GM18517 (cell line): ENCODE data around the gene C10orf71.

Source experiments
- ATAC-seq: cut with Tn5 transposase; IDR thresholded peaks from one replicate; pipeline ENCODE4 v1.9.1; 2021; ENCODE audit warnings: mild to moderate bottlenecking, moderate library complexity; ENCODE audit not compliant: unreplicated experiment

C10orf71 gene

DNA sequence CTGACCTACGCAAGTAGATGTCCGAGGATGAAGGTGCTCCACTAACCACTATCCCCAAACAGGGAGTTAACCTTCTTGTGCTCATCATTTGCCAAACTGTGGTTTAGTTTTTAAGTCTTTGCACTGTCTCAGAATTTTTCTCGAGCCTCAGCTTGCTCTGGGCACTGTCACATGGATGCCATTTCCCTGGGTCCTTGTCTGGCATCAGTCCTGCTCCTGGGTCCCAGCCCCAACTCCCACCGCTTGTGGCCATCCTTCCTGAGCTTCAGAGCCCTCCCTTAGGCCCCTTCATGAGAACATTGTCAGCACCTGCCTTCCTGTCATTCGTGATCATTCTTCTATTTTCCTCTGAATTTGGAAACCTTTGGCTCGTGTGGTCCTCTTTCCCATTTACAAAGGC lies 33.8 kb downstream of the C10orf71 start:
- ATAC-seq: no peak

DNA sequence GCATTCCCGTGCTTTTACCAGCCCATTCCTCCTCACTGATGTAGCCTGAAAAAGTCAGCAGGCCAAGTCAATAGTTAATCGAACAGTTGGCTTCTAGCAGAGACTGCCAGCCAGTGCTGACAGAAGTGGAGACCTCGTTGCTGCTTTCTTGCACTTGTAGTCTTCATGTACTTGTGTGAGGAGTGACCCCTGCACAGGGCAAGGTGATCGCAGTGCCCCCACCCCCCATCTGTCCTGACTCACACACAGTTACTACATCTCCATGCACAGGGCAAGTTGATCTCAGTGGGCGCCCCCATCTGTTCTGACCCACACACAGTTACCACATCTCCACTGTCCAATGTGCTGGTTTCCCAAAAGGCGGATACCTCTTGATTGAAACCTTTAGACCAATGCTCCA lies 34.2 kb downstream of the C10orf71 start:
- ATAC-seq: no peak

DNA sequence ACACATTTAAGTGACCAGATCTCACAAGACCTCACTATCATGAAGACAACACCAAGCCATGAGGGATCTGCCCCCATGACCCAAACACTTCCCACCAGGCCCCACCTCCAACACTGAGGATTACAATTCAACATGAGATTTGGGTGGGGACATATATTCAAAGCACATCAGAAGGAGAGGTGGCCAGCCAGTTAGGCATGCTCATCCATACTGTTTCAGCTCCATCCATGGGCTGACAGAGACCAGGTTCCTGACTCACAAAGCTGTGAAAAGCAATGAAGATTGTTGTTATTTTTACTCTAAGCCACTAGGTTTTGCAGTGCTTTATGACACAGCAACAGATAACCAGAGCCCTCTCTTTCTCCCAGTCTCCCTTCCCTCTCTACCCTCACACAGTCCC lies 36.0 kb downstream of the C10orf71 start:
- ATAC-seq: no peak

DNA sequence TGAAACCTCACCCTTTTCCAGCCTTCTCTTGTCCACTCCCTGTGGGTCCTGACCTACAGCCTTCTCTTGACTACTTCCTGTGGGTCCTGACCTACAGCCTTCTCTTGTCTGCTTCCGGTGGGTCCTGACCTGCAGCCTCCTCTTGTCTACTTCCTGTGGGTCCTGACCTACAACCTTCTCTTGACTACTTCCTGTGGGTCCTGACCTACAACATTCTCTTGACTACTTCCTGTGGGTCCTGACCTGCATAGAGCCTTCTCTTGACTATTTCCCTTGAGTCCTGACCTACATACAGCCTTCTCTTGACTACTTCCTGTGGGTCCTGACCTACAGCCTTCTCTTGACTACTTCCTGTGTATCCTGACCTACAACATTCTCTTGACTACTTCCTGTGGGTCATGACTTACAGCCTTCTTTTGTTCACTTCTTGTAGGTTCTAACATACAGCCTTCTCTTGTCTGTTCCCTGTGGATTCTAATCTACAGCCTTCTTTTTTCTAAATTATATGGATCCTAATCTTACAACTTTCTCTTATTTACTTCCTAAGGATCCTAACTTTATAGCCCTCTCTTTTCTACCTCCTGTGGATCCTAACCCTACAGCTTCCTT lies 36.5 kb downstream of the C10orf71 start:
- ATAC-seq: no peak

DNA sequence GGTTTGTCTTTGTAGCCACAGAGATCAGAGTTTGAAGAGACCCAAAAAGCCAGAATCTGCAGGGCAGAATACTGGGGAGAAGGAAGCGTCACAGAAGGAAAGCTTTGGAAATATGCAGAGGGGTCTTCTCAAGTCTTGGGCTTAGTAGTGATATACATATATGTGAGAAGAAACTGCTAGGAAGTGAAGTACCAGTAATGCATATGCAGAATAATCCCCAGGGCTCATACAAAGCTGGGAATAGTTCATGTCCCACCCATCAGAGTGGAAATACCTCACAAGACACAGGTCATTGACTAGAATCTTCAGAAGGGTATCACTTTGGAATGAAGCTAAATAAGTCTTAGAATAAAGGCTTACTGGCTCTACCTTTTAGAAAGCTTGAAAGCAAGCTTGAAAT lies 39.6 kb downstream of the C10orf71 start:
- ATAC-seq: no peak

DNA sequence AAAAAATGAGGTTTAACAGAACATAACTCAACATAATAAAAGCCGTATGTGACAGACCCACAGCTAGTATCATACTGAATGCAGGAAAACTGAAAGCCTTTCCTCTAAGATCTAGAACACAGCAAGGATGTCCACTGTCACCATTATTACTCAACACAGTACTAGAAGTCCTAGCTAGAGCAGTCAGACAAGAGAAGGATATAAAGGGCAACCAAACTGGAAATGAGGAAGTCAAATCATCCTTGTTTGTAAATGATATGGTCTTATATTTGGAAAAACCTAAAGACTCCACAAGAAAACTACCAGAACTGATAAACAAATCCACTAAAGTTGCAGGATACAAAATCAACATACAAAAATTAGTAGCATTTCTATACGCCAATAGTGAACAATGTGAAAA lies 45.9 kb downstream of the C10orf71 start:
- no peak for ATAC-seq

DNA sequence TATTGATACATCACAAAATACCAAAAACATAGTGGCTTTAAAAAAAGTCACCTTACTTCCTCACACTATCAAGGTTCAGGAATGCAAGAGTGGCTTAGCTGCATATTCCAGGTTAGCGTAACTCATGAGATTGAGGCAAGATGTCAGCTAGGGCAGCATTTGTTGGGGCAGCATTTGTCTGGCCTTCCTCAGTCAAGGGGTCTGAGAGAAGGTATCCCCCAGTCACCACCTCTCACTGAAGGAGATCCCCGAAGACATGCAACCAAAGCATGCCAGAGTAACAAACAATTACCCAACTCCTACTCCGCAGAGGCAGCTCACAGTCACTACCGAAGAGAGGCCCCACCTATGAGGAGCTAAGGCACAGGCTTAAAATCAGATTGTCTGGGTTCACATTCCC lies 48.4 kb downstream of the C10orf71 start:
- ATAC-seq: no peak

DNA sequence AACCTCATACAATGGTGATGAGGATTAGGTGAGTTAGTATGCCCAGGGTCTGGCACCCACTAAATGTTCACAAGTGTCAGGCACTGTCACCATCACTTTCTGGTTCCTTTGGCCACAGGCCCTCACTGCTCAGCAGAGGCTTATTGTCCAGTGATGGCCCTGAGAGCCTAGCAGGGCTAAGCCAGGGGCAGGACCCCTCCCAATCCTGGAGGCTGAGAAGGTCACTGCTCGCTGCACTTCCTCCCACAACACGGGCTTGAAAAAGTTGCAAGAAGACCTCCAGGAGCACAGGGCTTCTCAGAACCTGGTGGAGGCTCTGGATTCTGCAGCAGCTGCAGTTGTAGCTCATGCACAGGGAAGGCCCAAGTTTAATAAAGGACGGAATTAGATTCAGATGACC lies 48.9 kb downstream of the C10orf71 start:
- no peak for ATAC-seq

DNA sequence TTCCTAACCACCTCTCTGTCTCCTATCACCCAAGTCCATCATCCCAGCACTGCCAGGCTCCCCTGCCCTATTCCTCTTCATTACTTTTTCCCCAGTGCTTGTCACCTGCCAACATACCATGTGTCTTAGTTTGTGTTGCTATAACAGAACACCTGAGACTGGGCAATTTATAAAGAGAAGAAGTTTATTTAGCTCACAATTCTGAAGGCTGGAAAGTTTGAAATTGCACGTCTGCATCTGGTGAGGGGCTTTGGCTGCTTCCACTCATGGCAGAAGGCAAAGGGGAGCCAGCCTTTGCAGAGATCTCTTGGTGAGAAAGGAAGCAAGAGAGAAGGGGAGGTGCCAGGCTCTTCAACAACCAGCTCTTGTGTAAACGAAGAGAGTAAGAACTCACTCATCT lies 49.6 kb downstream of the C10orf71 start:
- ATAC-seq: no peak

DNA sequence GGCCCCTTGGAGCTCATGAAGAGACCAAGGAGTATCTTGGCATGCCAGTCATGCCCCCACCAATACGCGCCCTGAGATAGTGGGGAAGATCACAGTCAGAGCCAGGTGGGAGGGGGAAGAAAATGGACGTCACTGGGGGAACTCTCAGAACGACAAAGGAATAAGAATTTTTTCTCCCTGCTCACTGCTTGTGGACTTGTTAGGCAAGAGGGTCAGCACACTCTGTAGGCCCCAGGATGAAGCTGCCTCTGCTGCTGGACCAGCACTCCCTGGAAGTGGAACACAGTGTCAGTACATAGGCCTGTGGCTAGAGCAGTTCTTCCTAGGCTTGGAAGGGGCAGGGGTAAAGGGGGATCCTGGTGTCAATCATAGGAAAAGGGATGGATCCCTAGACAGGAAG lies 50.4 kb downstream of the C10orf71 start:
- no peak for ATAC-seq

DNA sequence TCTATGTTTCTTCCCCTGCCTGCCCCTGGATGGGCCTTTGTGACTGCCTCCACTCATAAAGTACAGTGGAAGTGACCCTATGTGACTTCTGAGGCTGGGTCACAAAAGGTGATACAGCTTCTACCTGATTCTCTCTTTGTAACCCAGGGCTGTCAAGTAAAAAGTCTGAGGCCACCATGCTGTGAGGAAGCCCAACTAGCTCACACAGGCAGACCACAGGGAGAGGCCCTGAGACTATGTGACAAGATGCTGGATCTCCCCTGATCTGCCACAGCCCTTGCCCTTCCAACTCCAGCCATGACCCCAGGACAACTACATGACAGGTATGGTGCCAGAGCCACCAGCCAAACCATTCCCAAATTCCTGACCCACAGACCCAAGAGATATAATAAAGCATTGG lies 51.2 kb downstream of the C10orf71 start:
- no peak for ATAC-seq

DNA sequence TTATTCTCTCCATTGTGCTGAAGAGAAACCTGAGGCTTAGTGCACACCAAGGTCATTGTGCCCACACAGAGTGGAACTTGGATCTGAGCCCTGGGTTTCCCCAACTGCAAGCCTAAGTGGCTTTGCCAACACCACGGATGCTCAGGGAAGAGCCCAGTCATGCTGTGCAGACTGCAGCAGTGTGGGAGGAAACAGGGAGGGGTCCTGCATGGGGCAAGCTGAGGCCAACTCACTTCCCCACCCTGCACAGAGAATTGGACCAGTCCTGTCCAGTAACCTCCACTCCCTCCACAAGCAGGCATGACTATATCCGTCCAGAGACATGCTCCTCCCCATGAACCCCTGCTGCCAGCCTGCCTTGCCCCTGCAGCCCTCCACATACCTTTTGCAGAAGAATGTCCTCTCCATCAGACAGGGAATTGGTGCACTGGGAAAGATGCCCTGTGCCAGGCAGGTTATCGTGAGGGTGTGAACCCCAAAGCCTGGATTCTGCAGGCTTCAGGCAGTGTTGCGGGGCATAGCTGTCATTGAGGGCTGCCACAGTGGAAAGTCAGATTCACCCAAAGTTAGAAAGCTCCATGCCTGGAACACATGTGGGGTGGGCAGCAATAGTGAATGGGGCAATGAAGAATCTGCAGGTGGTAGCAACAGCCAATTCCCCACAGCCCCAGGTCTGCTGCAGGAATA lies 52.0 kb downstream of the C10orf71 start:
- no peak for ATAC-seq

DNA sequence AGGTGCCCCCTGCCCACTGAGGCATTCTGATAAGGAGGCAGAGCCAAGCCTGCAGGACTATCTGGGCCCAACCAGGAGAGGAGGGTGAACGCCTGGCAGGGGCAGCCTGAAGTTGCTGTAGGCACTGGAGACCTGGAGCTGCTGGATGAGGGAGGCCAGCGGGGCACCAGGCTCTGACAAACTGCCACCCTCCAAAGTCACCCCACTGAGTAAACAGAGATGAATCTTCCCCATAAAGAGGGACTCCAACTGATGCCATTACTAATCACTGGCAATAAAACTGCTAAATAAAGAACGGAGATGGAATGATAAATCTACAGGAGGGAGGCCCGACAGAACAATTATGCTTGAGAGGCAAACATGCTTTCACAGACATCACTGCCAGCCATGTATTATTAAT lies 52.7 kb downstream of the C10orf71 start:
- ATAC-seq: no peak

DNA sequence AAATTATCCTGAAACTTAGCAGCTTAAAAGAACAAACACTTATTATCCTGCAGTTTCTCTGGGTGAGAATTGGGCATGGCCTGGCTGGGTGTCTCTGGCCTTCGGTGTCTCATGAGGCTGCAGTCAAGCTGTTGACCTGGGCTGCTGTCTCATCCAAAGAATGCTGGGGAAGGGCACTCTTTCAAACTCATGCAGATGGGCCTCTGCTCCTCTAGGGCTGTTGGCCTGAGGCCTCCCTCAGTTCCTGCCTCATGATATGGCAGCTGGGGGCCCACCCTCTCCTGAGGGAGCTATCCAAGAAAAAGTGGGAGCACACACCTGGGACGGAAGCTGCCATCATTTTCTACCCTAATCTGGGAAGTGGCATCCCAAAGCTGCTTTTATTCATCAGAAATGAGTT lies 53.4 kb downstream of the C10orf71 start:
- ATAC-seq: no peak

DNA sequence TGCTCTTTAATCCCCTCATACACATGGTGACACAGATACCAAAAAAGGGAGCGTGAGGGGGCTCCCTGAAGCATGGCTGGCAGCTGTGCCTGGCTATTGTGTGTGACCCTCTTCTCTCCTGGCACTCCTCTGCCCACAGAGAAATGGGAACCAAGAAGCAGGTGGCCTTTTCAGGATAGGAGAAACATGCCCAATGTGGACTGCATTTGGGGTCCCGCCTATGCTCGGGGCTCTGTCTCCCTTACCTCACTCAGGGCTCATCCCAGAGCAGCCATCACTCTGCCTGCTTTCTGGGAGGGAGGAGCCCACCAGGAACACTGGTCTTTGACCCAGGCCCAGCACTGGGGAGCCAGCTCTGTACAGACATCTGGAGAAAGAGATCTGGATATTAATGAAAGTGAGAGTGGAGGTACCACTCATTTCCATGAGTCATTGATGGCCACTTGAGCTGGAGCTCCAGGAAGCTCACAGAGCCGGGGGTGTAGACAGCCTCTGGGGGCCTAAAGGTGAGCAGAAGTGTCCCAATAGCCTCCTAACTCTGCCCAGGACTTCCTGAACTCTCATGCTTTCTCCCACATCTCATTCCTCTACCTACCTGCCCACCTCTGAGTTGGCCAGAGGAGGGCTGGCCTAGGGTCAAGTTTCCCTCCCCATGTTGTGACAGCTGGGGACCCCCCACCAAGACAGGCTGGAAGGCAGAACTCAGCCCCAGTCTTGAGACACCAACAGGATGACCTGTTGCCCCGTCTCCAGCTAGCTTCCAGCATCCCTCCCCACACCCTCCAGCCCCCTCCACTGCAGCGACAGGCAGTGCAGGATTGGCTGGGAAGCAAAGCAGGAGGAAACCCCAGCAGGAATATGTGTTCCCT lies 54.3 kb downstream of the C10orf71 start:
- ATAC-seq: no peak

DNA sequence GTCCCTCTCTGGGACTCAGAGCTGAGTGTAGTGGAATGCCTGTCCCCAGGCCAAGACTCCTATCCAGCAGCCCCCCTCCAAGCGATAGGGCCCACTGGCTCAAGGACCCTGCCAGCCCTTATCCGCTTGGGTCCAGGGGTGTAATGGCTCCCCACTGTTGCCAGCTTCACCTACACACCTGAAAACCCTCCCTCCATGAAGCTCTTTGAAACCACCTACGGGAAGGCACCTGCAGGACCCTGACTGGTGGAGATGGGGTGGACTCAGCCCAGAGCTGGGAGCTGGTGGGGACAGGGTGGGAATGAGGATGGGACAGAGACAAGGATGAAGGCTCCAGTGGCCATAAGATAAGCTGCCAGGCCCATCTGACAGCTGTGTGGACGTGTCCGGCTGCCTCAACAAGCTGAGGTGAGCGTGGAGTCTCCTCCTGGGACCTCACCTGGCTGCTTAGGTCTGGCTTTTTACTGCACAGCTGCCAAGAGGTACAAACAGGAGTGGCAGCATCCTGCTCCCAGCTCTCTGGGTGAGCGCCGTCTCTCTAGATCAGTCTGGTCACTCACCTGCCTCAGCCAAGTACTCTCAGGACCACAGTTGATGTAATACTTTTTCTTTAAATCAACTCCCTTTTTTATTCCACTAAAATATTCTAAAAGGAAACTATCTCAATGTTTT lies 55.1 kb downstream of the C10orf71 start:
- ATAC-seq: no peak

DNA sequence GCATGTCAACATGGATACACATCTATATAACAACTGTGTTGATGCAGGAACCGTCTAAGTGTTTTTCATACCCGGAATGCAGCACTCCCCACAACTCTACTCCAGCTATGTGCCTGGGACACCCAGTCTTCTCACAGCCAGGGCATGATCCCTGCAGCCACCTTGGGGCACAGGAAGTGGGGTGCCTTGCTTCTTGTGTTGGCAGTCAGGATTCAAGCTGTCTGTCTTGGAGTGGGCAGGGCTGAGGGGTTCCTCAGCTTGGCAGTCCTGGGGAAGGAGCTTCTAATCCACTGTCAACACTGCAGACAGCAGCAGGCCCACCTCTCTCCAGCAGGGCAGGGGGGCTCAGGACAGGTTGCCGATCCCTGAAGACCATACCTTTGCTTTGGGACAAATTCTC lies 55.6 kb downstream of the C10orf71 start:
- no peak for ATAC-seq

DNA sequence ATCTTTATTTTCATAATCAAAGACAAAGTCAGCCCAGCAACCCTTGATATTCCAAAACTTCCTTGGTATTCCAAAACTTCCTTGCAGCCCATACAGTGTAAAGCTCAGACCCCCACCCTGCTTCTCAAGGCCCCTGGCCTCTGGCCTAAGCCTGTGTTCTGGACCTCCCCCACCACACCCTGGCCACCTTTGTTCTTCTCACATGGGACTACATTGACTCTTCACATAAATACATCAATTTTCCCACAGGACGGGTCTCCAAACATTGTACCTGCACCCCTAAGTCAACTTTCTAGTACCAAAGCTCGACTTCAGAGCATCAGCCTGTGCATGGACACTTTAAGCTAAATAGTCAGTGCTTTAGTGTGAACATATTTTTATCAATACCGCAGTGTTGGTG lies 56.3 kb downstream of the C10orf71 start:
- no peak for ATAC-seq

DNA sequence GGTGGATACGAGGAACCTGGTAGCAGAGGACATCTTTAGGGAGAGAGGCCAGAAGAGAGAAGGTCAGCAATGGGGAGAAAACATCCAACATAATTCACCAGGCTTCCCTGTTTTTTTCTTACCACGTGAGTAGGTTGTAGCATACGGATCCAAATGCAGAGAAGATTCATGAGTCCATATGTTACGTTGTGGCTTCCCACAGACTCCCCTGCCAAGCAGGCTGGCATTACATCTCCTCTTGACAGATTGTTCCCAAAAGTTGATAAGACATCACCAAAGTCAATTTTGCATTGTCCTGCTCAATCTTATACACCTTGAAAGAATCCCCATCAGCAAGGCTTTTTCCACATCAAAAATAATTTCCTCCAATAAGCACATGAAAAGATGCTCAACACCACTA lies 57.2 kb downstream of the C10orf71 start:
- ATAC-seq: no peak

DNA sequence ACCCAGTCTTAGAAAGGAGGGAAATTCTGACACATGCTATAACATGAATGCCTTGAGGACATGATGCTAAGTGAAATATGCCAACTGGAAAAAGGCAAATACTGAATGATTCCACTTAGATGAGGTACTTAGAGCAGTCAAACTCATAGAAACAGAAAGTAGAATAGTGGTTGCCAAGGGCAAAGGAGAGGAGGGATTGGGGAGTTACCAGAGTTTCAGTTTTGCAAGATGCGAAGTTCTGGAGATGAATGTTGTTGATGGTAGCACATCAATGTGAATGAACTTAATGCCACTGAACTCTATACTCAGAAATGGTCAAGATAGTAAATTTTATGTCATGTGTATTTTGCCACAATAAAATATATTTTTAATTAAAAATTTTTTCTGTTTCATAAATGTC lies 58.0 kb downstream of the C10orf71 start:
- ATAC-seq: no peak

DNA sequence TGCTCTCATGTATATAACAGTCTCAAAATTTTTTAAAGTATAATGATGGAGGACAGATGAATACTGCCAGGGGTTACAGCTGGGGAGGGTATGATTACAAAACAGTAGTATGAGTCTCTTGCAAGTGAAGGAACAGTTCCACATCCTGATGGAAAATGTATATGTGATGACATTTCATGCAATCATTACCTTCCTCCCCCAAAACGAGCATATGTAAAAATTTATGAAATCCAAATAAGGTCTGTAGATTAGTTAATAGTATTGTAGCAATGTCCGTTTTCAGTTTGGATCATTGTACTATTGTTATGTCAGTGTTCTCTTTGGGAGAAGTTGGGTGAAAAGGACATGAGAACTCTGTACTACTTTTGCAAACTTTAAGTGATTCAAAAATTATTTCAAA lies 58.9 kb downstream of the C10orf71 start:
- ATAC-seq: no peak
